ENCODE results near the gene EPB41L3. TPM values are rescaled to one million over a fixed set of nuclear protein-coding genes. Genes with fewer than 3 reads are reported as not detected.

EPB41L3 gene
- total and polyA plus RNA-seq, 11 donors: 2.7 to 45.6 (median 7.9) TPM

DNA sequence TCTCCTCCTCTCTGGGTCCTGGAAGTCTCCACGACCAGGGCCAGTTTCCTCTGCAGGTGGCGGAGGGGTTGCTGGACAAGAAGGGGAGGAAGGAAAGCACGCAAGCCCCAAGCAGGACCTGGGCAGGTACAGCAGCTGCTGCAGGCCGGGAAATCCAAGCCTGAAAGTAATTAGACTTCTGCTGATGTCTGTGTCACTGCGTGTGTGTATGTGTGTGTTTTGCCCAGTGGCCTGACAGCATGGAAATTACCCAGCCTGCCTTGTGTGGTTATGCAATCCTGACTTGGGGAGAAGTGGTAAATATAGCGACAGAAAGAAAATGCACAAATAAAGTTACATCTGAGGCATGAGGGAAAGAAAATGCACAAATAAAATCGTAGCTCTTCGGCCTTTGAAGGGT lies 126.5 kb downstream of the EPB41L3 start:
- ATAC-seq: peak in 2 of 4 donors; percentile 58 to 62

GRCh38 chr18:5416112-5416511 lies 127.7 kb downstream of the EPB41L3 start:
- intact Hi-C loops (cut with DNase I): no loop called here
- Histone ChIP-seq H3K4me3 (no peak overlapping the region), H3K4me1 (peaks cover 0 to 25% (median 0%) of the 10 kb centered on the region in 12 donors), H3K27ac (no peak overlapping the region), H3K36me3 (peaks cover 0 to 26% (median 0%) of the 10 kb centered on the region in 9 donors), H3K27me3 (no peaks in the 10 kb centered on the region), H3K9me3 (no peaks in the 10 kb centered on the region)
- WGBS, 4 donors: 90 to 100% (median 94%) methylated on average over 3 of the region's 3 CpGs
- ATAC-seq: no peak
- TF ChIP-seq, protein P1, sequence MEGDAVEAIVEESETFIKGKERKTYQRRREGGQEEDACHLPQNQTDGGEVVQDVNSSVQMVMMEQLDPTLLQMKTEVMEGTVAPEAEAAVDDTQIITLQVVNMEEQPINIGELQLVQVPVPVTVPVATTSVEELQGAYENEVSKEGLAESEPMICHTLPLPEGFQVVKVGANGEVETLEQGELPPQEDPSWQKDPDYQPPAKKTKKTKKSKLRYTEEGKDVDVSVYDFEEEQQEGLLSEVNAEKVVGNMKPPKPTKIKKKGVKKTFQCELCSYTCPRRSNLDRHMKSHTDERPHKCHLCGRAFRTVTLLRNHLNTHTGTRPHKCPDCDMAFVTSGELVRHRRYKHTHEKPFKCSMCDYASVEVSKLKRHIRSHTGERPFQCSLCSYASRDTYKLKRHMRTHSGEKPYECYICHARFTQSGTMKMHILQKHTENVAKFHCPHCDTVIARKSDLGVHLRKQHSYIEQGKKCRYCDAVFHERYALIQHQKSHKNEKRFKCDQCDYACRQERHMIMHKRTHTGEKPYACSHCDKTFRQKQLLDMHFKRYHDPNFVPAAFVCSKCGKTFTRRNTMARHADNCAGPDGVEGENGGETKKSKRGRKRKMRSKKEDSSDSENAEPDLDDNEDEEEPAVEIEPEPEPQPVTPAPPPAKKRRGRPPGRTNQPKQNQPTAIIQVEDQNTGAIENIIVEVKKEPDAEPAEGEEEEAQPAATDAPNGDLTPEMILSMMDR (IDR thresholded peaks at IDR 0.05): no peak
- no peak for TF ChIP-seq POLR2A (IDR thresholded peaks at IDR 0.05)
- no peak for DNase-seq

More for the DNA sequence above, 126.5 kb downstream of the EPB41L3 start:
- TF ChIP-seq, protein P1 (IDR thresholded peaks at IDR 0.05): no peak
- TF ChIP-seq POLR2A (IDR thresholded peaks at IDR 0.05): no peak
- peaks cover 0 to 30% (median 0%) of the 10 kb centered on the region in 9 donors for H3K36me3 ChIP-seq
- H3K4me3 ChIP-seq: no peak overlapping the region
- intact Hi-C loops (cut with DNase I): no loop called here
- H3K4me1 ChIP-seq: peaks cover 0 to 25% (median 0%) of the 10 kb centered on the region in 12 donors
- DNase-seq: peak in 2 of 5 donors; percentile 20 to 33
- H3K27me3 ChIP-seq: no peaks in the 10 kb centered on the region
- no peaks in the 10 kb centered on the region for H3K9me3 ChIP-seq
- WGBS, 4 donors: 69 to 79% (median 77%) methylated on average over 8 of the region's 8 CpGs
- H3K27ac ChIP-seq: peak overlapping the region in 2 of 12 donors; percentile 19 to 84

GRCh38 chr18:5415665-5416064 lies 128.1 kb downstream of the EPB41L3 start:
- Histone ChIP-seq H3K36me3 (peaks cover 0 to 28% (median 0%) of the 10 kb centered on the region in 9 donors), H3K27me3 (no peaks in the 10 kb centered on the region), H3K9me3 (no peaks in the 10 kb centered on the region), H3K4me1 (peaks cover 0 to 25% (median 0%) of the 10 kb centered on the region in 12 donors), H3K4me3 (no peak overlapping the region), H3K27ac (no peak overlapping the region)
- ATAC-seq: no peak
- DNase-seq: no peak
- intact Hi-C loops (cut with DNase I): no loop called here
- TF ChIP-seq, protein P1 (IDR thresholded peaks at IDR 0.05): no peak
- TF ChIP-seq POLR2A (IDR thresholded peaks at IDR 0.05): no peak
- 95 to 97% (median 96%) methylated on average over 12 of the region's 12 CpGs for whole genome bisulfite sequencing, 4 donors

DNA sequence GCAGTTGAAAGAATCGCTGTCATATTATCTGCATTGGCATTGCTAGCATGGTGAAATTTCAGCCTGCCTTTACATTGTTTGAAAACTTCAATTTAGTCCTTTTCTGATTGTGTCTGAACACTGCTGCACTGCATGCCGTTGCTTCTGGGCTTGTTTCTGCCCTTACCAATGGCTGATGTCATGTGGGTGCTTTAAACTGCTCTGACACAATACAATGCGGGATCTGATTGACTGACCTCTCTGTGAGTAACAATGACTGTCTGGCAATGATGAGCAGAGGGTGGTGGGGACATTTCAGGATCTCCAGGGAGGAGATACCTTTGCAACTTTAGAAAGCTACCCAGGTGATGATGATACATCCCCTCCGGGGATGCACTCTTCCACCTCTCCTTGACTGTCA lies 128.8 kb downstream of the EPB41L3 start:
- H3K36me3 ChIP-seq: peaks cover 0 to 31% (median 0%) of the 10 kb centered on the region in 9 donors
- TF ChIP-seq POLR2A (IDR thresholded peaks at IDR 0.05): no peak
- TF ChIP-seq, protein P1 (IDR thresholded peaks at IDR 0.05): no peak
- ATAC-seq (no peak), DNase-seq (no peak)
- WGBS, 4 donors: 88 to 91% (median 89%) methylated on average over 4 of the region's 4 CpGs
- peaks cover 0 to 24% (median 0%) of the 10 kb centered on the region in 12 donors for H3K4me1 ChIP-seq
- no peak overlapping the region for H3K4me3 ChIP-seq
- no peaks in the 10 kb centered on the region for H3K27me3 ChIP-seq
- H3K9me3 ChIP-seq: no peaks in the 10 kb centered on the region
- H3K27ac ChIP-seq: no peak overlapping the region
- intact Hi-C loops (cut with DNase I): no loop called here
